HFF-Myc (cell line): ENCODE measurements around the gene ARL5A.

ENCODE experiments used
- DNase-seq: peaks from one replicate; pipeline ENCODE4 v3.0.0-alpha.2; 2011; ENCODE audit warnings: low read depth; ENCODE audit errors: extremely low read depth
- H3K4me3 ChIP-seq: replicated peaks from 2 replicates; pipeline ENCODE4 v1.5.1; 2011; ENCODE audit warnings: low read depth, mild to moderate bottlenecking, control low read depth, low read length
- TF ChIP-seq, protein P1 (sequence below): IDR thresholded peaks from 2 replicates; pipeline ENCODE4 v1.5.1; 2012; ENCODE audit warnings: mild to moderate bottlenecking, low read depth, low read length, control low read depth; ENCODE audit errors: missing control alignments

The ARL5A gene

DNA sequence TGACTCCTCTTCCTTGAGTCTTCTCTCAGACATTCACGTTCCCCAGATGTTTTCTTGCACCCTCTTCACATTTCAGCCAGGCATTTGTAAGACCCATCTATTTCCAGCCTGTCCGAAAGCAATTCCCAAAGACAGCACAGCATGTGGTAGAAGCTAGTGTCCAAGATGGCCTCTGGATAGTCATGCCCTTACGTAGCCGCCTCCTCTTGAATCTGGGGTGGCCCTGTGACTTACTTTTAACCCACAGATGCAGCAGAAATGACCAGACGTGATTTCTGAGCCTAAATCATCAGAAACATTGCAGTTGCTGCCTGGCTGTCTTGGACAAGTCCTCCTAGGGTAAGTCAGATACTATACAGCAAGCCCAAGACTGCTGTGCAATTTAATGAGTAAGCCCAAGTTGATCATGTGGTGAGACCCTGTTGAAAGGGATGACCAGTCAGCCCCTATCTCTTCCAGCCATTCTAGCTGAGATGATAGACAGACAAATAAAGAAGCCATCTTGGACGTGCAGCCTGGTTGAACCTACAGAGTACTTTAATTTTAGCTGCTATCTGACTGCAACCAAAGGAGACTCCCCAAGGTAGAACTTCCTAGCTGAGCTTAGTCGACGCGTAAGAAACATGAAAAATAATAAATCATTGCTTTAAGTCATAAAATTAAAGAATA lies 12.3 kb downstream of the ARL5A start:
- H3K4me3 ChIP-seq: no peak overlapping the region
- TF ChIP-seq, protein P1, sequence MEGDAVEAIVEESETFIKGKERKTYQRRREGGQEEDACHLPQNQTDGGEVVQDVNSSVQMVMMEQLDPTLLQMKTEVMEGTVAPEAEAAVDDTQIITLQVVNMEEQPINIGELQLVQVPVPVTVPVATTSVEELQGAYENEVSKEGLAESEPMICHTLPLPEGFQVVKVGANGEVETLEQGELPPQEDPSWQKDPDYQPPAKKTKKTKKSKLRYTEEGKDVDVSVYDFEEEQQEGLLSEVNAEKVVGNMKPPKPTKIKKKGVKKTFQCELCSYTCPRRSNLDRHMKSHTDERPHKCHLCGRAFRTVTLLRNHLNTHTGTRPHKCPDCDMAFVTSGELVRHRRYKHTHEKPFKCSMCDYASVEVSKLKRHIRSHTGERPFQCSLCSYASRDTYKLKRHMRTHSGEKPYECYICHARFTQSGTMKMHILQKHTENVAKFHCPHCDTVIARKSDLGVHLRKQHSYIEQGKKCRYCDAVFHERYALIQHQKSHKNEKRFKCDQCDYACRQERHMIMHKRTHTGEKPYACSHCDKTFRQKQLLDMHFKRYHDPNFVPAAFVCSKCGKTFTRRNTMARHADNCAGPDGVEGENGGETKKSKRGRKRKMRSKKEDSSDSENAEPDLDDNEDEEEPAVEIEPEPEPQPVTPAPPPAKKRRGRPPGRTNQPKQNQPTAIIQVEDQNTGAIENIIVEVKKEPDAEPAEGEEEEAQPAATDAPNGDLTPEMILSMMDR: no peak
- no peak for DNase-seq

DNA sequence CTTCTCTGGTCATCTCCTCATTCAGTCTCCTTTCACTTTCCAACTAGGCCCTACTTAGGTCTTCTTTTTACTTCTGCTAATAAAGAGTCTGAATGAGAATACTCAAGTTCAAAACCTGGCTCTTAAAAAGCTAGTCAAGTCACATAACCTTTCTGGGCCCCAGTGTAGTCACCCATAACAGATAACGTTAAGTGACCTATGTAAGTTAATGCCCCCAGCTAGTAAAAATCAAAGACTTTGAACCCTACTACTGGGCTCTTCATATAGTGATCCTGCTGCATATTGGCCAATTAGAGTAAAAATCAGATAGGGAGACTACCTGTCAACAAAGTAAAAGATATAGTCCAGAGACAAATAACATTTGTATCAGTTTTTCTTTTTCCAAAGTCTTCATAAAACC lies 17.7 kb downstream of the ARL5A start:
- TF ChIP-seq, protein P1: no peak
- DNase-seq: no peak
- H3K4me3 ChIP-seq: no peak overlapping the region

DNA sequence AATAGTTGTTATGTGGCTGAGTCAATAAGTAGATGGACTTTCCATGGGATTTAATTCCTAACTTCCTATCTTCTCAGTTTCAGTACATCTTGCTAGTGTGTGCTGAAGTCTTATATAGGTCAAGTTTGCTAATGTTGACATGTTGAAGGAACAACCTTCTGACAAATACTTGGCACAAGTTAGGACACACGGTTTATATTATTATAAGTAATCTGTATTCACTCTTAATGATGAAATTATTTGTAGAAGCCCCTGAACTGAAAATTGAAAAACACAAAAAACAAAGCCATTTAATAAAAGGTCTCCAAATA lies 19.2 kb downstream of the ARL5A start:
- DNase-seq: no peak
- H3K4me3 ChIP-seq: no peak overlapping the region
- TF ChIP-seq, protein P1: no peak

DNA sequence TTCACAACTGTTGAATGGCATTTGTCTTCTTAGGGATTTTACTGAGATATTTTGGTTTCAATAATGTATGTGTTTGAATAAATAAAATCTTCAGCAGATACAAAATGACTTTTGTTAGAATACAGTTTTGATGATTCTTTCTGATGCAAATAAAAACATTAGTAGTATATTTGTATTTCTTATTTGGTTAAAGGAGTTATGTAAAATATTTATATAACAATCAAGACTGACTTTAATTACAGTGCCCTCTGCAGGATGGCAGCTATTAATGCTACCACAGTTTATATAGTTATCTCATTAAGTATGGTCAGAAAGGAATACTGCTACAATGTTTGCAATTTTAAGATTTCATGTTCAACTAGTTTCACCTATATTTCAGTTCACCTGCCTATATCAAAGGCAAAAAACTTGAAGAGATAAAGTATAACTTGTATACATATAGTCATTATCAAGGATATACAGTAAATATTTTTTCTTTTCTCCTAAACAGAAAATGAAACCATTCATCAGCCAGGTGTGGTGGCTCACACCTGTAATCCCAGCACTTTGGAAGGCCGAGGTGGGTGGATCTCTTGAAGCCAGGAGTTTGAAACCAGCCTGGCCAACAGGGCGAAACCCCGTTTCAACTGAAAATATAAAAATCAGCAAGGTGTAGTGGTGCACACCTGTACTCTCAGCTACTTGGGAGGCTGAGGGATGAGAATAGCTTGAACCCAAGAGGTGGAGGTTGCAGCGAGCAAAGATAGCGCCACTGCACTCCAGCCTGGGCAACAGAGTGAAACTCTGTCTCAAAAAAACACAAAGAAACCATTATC lies 19.8 kb downstream of the ARL5A start:
- no peak overlapping the region for H3K4me3 ChIP-seq
- TF ChIP-seq, protein P1: peak; percentile 21
- no peak for DNase-seq

DNA sequence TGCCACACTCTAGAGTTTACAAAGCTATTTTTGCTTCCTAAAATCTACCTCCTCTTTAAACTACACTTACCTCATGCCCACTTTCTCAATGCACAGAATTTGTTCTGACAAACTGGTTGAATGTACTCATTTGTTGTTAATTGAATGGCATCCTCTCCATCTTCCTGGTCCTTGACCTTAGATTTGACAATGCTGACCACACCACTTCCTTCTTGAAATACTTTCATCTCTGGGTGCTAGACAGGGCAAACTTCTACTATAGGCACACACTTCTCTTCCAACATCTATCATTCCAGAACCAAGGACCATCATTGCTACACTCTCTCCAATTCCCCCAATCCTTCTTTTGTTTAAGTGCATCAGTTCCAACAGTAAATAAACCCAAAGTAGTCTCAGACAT lies 22.3 kb downstream of the ARL5A start:
- no peak for DNase-seq
- TF ChIP-seq, protein P1: no peak
- no peak overlapping the region for H3K4me3 ChIP-seq

DNA sequence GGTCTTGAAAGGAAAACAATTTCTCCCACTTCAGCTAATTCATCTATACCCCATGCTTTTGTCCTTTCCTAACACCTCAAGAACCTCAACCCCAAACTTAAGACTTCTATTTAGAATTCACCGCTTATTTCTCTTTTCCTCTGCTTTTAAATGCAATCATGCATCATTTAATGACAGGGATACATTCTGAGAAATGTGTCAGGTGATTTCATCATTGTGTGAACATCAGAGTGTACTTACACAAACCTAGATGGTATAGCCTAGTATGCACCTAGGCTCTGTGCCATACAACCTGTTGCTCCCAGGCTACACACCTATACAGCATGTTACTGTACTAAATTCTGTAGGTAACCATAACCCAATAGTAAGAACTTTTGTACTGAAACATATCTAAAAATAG lies 22.9 kb downstream of the ARL5A start:
- TF ChIP-seq, protein P1: no peak
- DNase-seq: no peak
- no peak overlapping the region for H3K4me3 ChIP-seq

DNA sequence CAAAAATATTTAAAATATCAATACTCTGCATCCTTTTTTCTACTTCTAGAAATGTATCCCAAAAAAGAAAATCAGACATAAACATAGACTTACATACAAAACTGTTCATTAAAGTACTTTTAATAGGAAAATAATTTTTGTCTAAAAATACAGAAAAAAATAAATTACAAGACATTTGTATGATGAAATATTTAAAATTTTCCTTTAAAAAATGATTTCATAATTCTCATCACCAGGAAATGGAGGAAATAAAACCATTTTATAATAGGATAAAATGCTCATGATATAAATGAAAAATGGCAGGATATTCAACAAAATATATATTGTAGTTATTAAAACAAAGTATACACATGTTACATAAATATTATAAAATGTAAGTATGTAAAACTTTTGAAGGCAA lies 24.4 kb downstream of the ARL5A start:
- H3K4me3 ChIP-seq: no peak overlapping the region
- TF ChIP-seq, protein P1: no peak
- DNase-seq: no peak
